Gastroesophageal sphincter (tissue), 4 donors: ENCODE measurements around the gene GRPR. TPM values are rescaled to one million over a fixed set of nuclear protein-coding genes. Genes with fewer than 3 reads are reported as not detected.

Experiments
- ATAC-seq: fragments of 150-250 bp; one replicate; pipeline ENCODE4 v1.9.1; 2016; ENCODE audit warnings: mild to moderate bottlenecking, moderate library complexity
- H3K27ac ChIP-seq, 4 donors: fragments of 200-600 bp; sonication (generic) in 3 of 4; 1 replicate in 3 of 4; 2 replicates in 1 of 4; pipeline ENCODE4 v1.5.1; 2016 to 2019
- H3K27me3 ChIP-seq: fragments of 200-600 bp; sonication (generic); one replicate; pipeline ENCODE4 v1.5.1; 2019
- H3K36me3 ChIP-seq, 2 donors: fragments of 200-600 bp; sonication (generic); one replicate each; pipeline ENCODE4 v1.5.1; 2019; ENCODE audit warnings: control low read depth in 1 of 2
- H3K4me1 ChIP-seq, 3 donors: fragments of 200-600 bp; sonication (generic); 1 replicate in 2 of 3; 2 replicates in 1 of 3; pipeline ENCODE4 v1.5.1; 2016 to 2019; ENCODE audit warnings: control low read depth in 2 of 3
- H3K4me3 ChIP-seq, 2 donors: fragments of 200-600 bp; sonication (generic); one replicate each; pipeline ENCODE4 v1.5.1; 2019; ENCODE audit warnings: mild to moderate bottlenecking in 1 of 2, moderate library complexity in 1 of 2
- H3K9me3 ChIP-seq, 3 donors: fragments of 200-600 bp; sonication (generic); one replicate each; pipeline ENCODE4 v1.5.1; 2017 to 2019; ENCODE audit warnings: control low read depth in 2 of 3
- CTCF ChIP-seq, 4 experiments: fragments of 200-600 bp in 2 of 4; fragments of 450-650 bp in 2 of 4; sonication (generic) in 1 of 4; IDR thresholded peaks; one replicate each; pipeline ENCODE4 v1.5.1; 2017 to 2019; ENCODE audit warnings: antibody characterized with exemption in 4 of 4, mild to moderate bottlenecking in 2 of 4, moderate library complexity in 2 of 4
- EP300 ChIP-seq: sonication (generic); formaldehyde crosslinking; IDR thresholded peaks from one replicate; pipeline ENCODE4 v1.6.1; 2017; ENCODE audit warnings: antibody characterized with exemption, mild to moderate bottlenecking
- POLR2A ChIP-seq, 2 donors: fragments of 450-650 bp; IDR thresholded peaks; one replicate each; pipeline ENCODE4 v1.6.1; 2017; ENCODE audit warnings: antibody characterized with exemption in 2 of 2, mild to moderate bottlenecking in 2 of 2, moderate library complexity in 1 of 2
- POLR2AphosphoS5 ChIP-seq: sonication (generic); formaldehyde crosslinking; IDR thresholded peaks from one replicate; pipeline ENCODE4 v1.6.1; 2017; ENCODE audit warnings: antibody characterized with exemption
- WGBS, 2 donors: methylation state at CpG; one replicate each; pipeline ENCODE4 v1.1.5; 2018; ENCODE audit warnings: low coverage in 1 of 2; 5-methylcytosine and 5-hydroxymethylcytosine counted together
- total RNA-seq, 4 donors: library from RNA; depleted of rRNA; stranded (reverse); fragments of >200 nt; gene quantifications; one replicate each; pipeline ENCODE4 v1.1.0, GENCODE V29; 2016

GRPR gene
- total RNA-seq, 4 donors from 2014 or later, result 3.2 to 39.5 (median 16.0) TPM

- 20 to 25% methylated on average over 1 to 2 of the region's 2 CpGs for WGBS, 2 donors
- no peak for TF ChIP-seq CTCF (IDR thresholded peaks at IDR 0.05)
- TF ChIP-seq POLR2AphosphoS5, result no peak
- no peak for TF ChIP-seq EP300
- no peak for TF ChIP-seq POLR2A (IDR thresholded peaks at IDR 0.05)
Observed at GRCh38 chrX:16185725-16186136, 62.4 kb downstream of the GRPR start.

GRCh38 chrX:16186380-16187007 lies 63.1 kb downstream of the GRPR start:
- H3K27ac ChIP-seq, result no peak overlapping the region
- WGBS, 2 donors, result 47% methylated on average over 2 of the region's 3 CpGs; no CpG with 5 or more reads in 1 of the 2 donors
- no peak overlapping the region for H3K4me3 ChIP-seq
- H3K4me1 ChIP-seq, result no peaks in the 10 kb centered on the region
- no peaks in the 10 kb centered on the region for H3K27me3 ChIP-seq
- H3K36me3 ChIP-seq, result no peaks in the 10 kb centered on the region
- no peak for ATAC-seq
- no peaks in the 10 kb centered on the region for H3K9me3 ChIP-seq
- TF ChIP-seq CTCF (IDR thresholded peaks at IDR 0.05) (no peak), POLR2AphosphoS5 (no peak), EP300 (no peak), POLR2A (IDR thresholded peaks at IDR 0.05) (no peak)

More at GRCh38 chrX:16185725-16186136, 62.4 kb downstream of the GRPR start:
- Histone ChIP-seq H3K4me1 (no peaks in the 10 kb centered on the region), H3K36me3 (no peaks in the 10 kb centered on the region), H3K9me3 (no peaks in the 10 kb centered on the region), H3K27ac (no peak overlapping the region), H3K27me3 (no peaks in the 10 kb centered on the region), H3K4me3 (no peak overlapping the region)
- ATAC-seq, result no peak

- Histone ChIP-seq H3K36me3 (no peaks in the 10 kb centered on the region), H3K27ac (no peak overlapping the region), H3K4me1 (no peaks in the 10 kb centered on the region), H3K4me3 (no peak overlapping the region), H3K9me3 (no peaks in the 10 kb centered on the region), H3K27me3 (no peaks in the 10 kb centered on the region)
- 33 to 76% methylated on average over 1 to 3 of the region's 4 CpGs for WGBS, 2 donors
- TF ChIP-seq POLR2AphosphoS5, result no peak
- TF ChIP-seq CTCF (IDR thresholded peaks at IDR 0.05), result no peak
- TF ChIP-seq POLR2A (IDR thresholded peaks at IDR 0.05), result no peak
- no peak for TF ChIP-seq EP300
- no peak for ATAC-seq
Observed at GRCh38 chrX:16187024-16187760, 63.8 kb downstream of the GRPR start.

GRCh38 chrX:16188687-16189086 lies 65.3 kb downstream of the GRPR start:
- no peak overlapping the region for H3K4me3 ChIP-seq
- H3K27ac ChIP-seq, result no peak overlapping the region
- ATAC-seq, result no peak
- H3K36me3 ChIP-seq, result no peaks in the 10 kb centered on the region
- no peaks in the 10 kb centered on the region for H3K27me3 ChIP-seq
- 27 to 71% methylated on average over 1 of the region's 1 CpG for WGBS, 2 donors
- no peaks in the 10 kb centered on the region for H3K4me1 ChIP-seq
- TF ChIP-seq CTCF (IDR thresholded peaks at IDR 0.05) (no peak), POLR2A (IDR thresholded peaks at IDR 0.05) (no peak), EP300 (no peak), POLR2AphosphoS5 (no peak)
- no peaks in the 10 kb centered on the region for H3K9me3 ChIP-seq

GRCh38 chrX:16191605-16192004 lies 68.2 kb downstream of the GRPR start:
- ATAC-seq, result no peak
- no peak overlapping the region for H3K27ac ChIP-seq
- H3K4me1 ChIP-seq, result no peaks in the 10 kb centered on the region
- no peaks in the 10 kb centered on the region for H3K9me3 ChIP-seq
- no peak overlapping the region for H3K4me3 ChIP-seq
- TF ChIP-seq POLR2AphosphoS5, result no peak
- no peak for TF ChIP-seq CTCF (IDR thresholded peaks at IDR 0.05)
- no peak for TF ChIP-seq EP300
- no peak for TF ChIP-seq POLR2A (IDR thresholded peaks at IDR 0.05)
- 93 to 96% methylated on average over 2 to 6 of the region's 6 CpGs for WGBS, 2 donors
- no peaks in the 10 kb centered on the region for H3K36me3 ChIP-seq
- no peaks in the 10 kb centered on the region for H3K27me3 ChIP-seq
